Smooth muscle cell (in vitro differentiated cells): ENCODE measurements around the gene KCNH8. TPM values are rescaled to one million over a fixed set of nuclear protein-coding genes. Genes with fewer than 3 reads are reported as not detected.
"Not testable (repeated sequence)": the region's sequence is repeated elsewhere in the genome, so short reads cannot be mapped to it uniquely, and the experiment has no call there.

Experiments
- DNase-seq: peaks from one replicate; lab custom pipeline; 2025; ENCODE audit not compliant: unreplicated experiment; lab: John Stamatoyannopoulos, UW
- H2AFZ ChIP-seq: fragments of 200-600 bp; sonication (generic); 2 replicates; pipeline ENCODE4 v1.6.0; 2016; ENCODE audit warnings: antibody characterized with exemption, low read depth, mild to moderate bottlenecking
- H3F3A ChIP-seq: fragments of 200-600 bp; sonication (generic); 2 replicates; pipeline ENCODE4 v1.6.0; 2017; ENCODE audit warnings: antibody characterized with exemption, low read depth
- H3K27ac ChIP-seq: fragments of 200-600 bp; sonication (generic); 2 replicates; pipeline ENCODE4 v1.5.1; 2016; ENCODE audit warnings: low read depth, mild to moderate bottlenecking
- H3K27me3 ChIP-seq: fragments of 200-600 bp; sonication (generic); 2 replicates; pipeline ENCODE4 v1.6.1; 2016; ENCODE audit warnings: low read depth, mild to moderate bottlenecking
- H3K36me3 ChIP-seq: fragments of 200-600 bp; sonication (generic); 2 replicates; pipeline ENCODE4 v1.5.1; 2016; ENCODE audit warnings: low read depth
- H3K4me1 ChIP-seq: fragments of 200-600 bp; sonication (generic); 2 replicates; pipeline ENCODE4 v1.5.1; 2016; ENCODE audit warnings: low read depth
- H3K4me2 ChIP-seq: fragments of 200-600 bp; sonication (generic); 2 replicates; pipeline ENCODE4 v1.6.0; 2016; ENCODE audit warnings: mild to moderate bottlenecking
- H3K4me3 ChIP-seq: fragments of 200-600 bp; sonication (generic); 2 replicates; pipeline ENCODE4 v1.5.1; 2016; ENCODE audit warnings: mild to moderate bottlenecking
- H3K79me2 ChIP-seq: fragments of 200-600 bp; sonication (generic); 2 replicates; pipeline ENCODE4 v1.6.0; 2016; ENCODE audit warnings: low read depth, mild to moderate bottlenecking
- H3K9ac ChIP-seq: fragments of 200-600 bp; sonication (generic); 2 replicates; pipeline ENCODE4 v1.6.0; 2016; ENCODE audit warnings: low read depth
- H3K9me3 ChIP-seq: fragments of 200-600 bp; sonication (generic); replicated peaks from 2 replicates; pipeline ENCODE4 v1.5.1; 2016; ENCODE audit warnings: low read depth
- H4K20me1 ChIP-seq: fragments of 200-600 bp; sonication (generic); 2 replicates; pipeline ENCODE4 v1.6.0; 2016; ENCODE audit warnings: low read depth
- WGBS: methylation state at CpG from one replicate; pipeline ENCODE4 v1.1.7; 2016; ENCODE audit warnings: low lambda C conversion rate; 5-methylcytosine and 5-hydroxymethylcytosine counted together
- polyA plus RNA-seq: library from polyadenylated mRNA; unstranded; fragments of >200 nt; fragmentation: Nextera tagmentation; extraction: Ambion mirVana; gene quantifications from 2 replicates; pipeline ENCODE4 v1.2.1, GENCODE V29; 2016
- total RNA-seq: library from RNA; depleted of rRNA; stranded (reverse); fragments of >200 nt; gene quantifications from 2 replicates; pipeline ENCODE4 v1.2.3, GENCODE V29; 2014
- TF ChIP-seq, protein P1 (sequence below): fragments of 200-600 bp; sonication (generic); IDR thresholded peaks from 2 replicates; pipeline ENCODE4 v1.5.1; 2017; ENCODE audit warnings: borderline replicate concordance, mild to moderate bottlenecking, antibody characterized with exemption; ENCODE audit not compliant: insufficient read depth, poor library complexity, severe bottlenecking

The KCNH8 gene
- total RNA-seq, result 0.45 and 2.9 TPM in 2 replicates
- polyA plus RNA-seq, result 0.05 and 0.24 TPM in 2 replicates

DNA sequence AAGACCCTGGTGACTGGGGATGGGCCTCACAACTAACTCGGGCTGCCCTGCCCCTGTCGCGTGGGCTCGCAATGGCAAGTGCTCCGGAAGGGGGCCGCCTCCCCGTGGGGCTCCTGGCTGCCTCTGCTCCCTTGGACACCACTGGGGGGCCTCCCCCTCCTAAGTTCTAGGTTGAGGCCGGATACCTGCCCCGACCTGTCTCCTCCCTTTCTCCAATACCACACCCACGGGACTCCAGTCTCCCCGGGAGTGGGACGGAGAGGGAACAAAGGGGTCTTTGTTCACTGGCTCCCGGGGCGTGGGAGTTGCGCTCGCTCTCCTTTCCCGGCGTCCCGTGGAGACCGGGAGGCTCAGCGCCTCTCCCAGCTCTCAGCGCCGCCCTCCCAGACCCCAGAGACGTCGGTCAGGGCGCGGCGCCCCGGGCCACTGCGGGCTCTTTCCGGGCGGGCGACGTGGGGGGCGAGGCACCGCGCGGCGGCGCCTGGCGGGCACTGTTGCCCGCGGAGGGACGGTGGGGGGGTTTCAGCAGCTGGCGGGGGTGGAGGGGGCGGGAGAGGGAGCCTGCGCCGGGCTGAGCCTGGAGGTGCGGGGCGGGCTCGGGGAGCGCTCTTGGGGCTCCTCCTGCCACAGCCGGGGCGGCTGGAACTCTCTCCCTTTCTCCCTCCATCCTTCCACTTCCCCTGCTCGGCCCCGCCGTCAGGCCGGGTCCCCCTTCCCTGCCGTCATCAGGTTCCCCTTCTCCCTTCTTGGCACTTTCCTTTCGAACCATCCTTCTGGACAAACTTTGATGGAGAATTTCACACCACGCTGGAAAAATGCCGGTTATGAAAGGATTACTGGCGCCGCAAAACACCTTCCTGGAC, at the start of gene KCNH8:
KCNH8 (plus strand) TSS at position 606 of the 863 bp plus-strand sequence; CDS start at position 816, 210 bp downstream.
- Histone ChIP-seq H4K20me1 (no peaks in the 10 kb centered on the region), H3K4me1 (no peaks in the 10 kb centered on the region), H3K4me3 (peak within 1 kb of the TSS; percentile 62), H2AFZ (peak within 1 kb of the TSS; percentile 56), H3K79me2 (no peaks in the 10 kb centered on the region), H3K27ac (no peak within 1 kb of the TSS), H3F3A (no peaks in the 10 kb centered on the region), H3K9me3 (no peaks in the 10 kb centered on the region), H3K4me2 (peak within 1 kb of the TSS; percentile 87), H3K9ac (no peak within 1 kb of the TSS), H3K27me3 (peaks cover 21% of the 10 kb centered on the region), H3K36me3 (no peaks in the 10 kb centered on the region)
- DNase-seq, result no peak
- TF ChIP-seq, protein P1, sequence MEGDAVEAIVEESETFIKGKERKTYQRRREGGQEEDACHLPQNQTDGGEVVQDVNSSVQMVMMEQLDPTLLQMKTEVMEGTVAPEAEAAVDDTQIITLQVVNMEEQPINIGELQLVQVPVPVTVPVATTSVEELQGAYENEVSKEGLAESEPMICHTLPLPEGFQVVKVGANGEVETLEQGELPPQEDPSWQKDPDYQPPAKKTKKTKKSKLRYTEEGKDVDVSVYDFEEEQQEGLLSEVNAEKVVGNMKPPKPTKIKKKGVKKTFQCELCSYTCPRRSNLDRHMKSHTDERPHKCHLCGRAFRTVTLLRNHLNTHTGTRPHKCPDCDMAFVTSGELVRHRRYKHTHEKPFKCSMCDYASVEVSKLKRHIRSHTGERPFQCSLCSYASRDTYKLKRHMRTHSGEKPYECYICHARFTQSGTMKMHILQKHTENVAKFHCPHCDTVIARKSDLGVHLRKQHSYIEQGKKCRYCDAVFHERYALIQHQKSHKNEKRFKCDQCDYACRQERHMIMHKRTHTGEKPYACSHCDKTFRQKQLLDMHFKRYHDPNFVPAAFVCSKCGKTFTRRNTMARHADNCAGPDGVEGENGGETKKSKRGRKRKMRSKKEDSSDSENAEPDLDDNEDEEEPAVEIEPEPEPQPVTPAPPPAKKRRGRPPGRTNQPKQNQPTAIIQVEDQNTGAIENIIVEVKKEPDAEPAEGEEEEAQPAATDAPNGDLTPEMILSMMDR, result no peak
- under 1% methylated on average over 49 of the region's 64 CpGs for WGBS

DNA sequence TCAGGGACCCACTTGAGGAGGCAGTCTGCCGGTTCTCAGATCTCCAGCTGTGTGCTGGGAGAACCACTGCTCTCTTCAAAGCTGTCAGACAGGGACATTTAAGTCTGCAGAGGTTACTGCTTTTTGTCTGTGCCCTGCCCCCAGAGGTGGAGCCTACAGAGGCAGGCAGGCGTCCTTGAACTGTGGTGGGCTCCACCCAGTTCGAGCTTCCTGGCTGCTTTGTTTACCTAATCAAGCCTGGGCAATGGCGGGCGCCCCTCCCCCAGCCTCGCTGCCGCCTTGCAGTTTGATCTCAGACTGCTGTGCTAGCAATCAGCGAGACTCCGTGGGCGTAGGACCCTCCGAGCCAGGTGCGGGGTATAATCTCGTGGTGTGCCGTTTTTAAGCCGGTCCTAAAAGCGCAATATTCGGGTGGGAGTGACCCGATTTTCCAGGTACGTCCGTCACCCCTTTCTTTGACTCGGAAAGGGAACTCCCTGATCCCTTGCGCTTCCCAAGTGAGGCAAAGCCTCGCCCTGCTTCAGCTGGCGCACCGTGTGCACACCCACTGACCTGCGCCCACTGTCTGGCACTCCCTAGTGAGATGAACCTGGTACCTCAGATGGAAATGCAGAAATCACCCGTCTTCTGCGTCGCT, 45.5 kb upstream of the KCNH8 start:
- H3K9ac ChIP-seq, H3K4me1 ChIP-seq, H3K27ac ChIP-seq, DNase-seq, H4K20me1 ChIP-seq, H3K79me2 ChIP-seq, H3K27me3 ChIP-seq, H3K9me3 ChIP-seq, H3K36me3 ChIP-seq, H3F3A ChIP-seq: not testable (repeated sequence)
- peak overlapping the region; percentile 44 for H3K4me3 ChIP-seq
- H2AFZ ChIP-seq, result peak overlapping the region; percentile 77
- WGBS, result 36% methylated on average over 29 of the region's 29 CpGs
- peak overlapping the region; percentile 68 for H3K4me2 ChIP-seq

DNA sequence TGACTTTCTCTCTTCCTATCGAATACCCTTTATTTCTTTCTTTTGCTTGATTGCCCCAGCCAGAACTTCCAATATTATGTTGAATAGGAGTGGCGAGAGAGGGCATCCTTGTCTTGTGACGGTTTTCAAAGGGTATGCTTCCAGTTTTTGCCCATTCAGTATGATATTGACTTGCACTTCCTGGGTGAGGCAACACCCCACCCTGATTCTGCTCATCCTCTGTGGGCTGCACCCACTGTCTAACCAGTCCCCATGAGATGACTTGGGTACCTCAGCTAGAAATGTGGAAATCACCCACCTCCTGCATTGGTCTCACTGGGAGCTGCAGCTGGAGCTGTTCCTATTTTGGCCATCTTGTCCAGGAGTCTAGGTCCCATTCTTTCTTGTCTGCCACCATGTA, 44.8 kb upstream of the KCNH8 start:
- no peak for DNase-seq
- Histone ChIP-seq H2AFZ (peak overlapping the region; percentile 77), H3K9me3 (no peaks in the 10 kb centered on the region), H3K36me3 (no peaks in the 10 kb centered on the region), H3K27me3 (no peaks in the 10 kb centered on the region), H3K79me2 (no peaks in the 10 kb centered on the region), H3F3A (no peaks in the 10 kb centered on the region), H3K4me1 (no peaks in the 10 kb centered on the region), H3K4me3 (peak overlapping the region; percentile 44), H3K4me2 (no peak overlapping the region), H3K27ac (no peak overlapping the region), H4K20me1 (no peaks in the 10 kb centered on the region), H3K9ac (no peak overlapping the region)
- WGBS, result 96% methylated on average over 3 of the region's 3 CpGs
- TF ChIP-seq, protein P1, result no peak

DNA sequence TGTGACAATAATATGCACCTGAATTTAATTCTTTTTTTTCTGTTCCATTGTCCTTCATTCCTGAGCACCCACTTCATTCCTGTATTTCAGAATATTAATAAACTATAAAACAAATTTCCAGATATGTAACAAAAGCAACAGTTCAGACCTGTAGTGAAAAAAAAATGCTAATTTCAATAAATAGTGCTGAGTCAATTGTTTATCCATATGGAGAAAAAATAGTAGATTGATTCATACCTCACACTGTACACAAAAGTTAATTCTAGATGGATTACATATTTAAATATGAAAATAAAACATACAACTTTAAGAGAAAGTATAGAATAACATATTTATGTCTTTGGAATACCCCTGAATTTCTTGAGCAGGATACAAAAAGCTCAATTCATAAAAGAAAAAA, 43.9 kb upstream of the KCNH8 start:
- no peaks in the 10 kb centered on the region for H3K27me3 ChIP-seq
- no peak overlapping the region for H3K9ac ChIP-seq
- no peaks in the 10 kb centered on the region for H4K20me1 ChIP-seq
- no peak overlapping the region for H3K4me2 ChIP-seq
- TF ChIP-seq, protein P1, result no peak
- H3K4me3 ChIP-seq, result no peak overlapping the region
- H3F3A ChIP-seq, result no peaks in the 10 kb centered on the region
- no peak overlapping the region for H3K27ac ChIP-seq
- no peaks in the 10 kb centered on the region for H3K36me3 ChIP-seq
- H3K79me2 ChIP-seq, result no peaks in the 10 kb centered on the region
- no peak overlapping the region for H2AFZ ChIP-seq
- no peaks in the 10 kb centered on the region for H3K9me3 ChIP-seq
- H3K4me1 ChIP-seq, result no peaks in the 10 kb centered on the region
- DNase-seq, result no peak
